Heart left ventricle (tissue), 16 donors: ENCODE measurements around the gene PLA2G4B. TPM values are rescaled to one million over a fixed set of nuclear protein-coding genes. Genes with fewer than 3 reads are reported as not detected.

ENCODE experiments used
- ATAC-seq, 4 donors: fragments of 200-7000 bp; cut with Tn5 transposase; one replicate each; pipeline ENCODE4 v1.9.1; 2020 to 2022; ENCODE audit warnings: moderate library complexity in 4 of 4, mild to moderate bottlenecking in 3 of 4, moderate number of reproducible peaks in 1 of 4
- DNase-seq, 5 donors: peaks; one replicate each; pipeline ENCODE4 v3.0.0-alpha.2; 2020
- H3K27ac ChIP-seq, 12 donors: fragments of 200-600 bp; sonication (generic) in 4 of 12; one replicate each; pipeline versions ENCODE4 v1.5.0 to v1.8.0; 2016 to 2022; ENCODE audit warnings: mild to moderate bottlenecking in 2 of 12
- H3K27me3 ChIP-seq, 9 donors: fragments of 200-600 bp; sonication (generic) in 2 of 9; one replicate each; pipeline versions ENCODE4 v1.5.1 to v1.8.0; 2016 to 2022; ENCODE audit warnings: mild to moderate bottlenecking in 3 of 9
- H3K36me3 ChIP-seq, 9 donors: fragments of 200-600 bp; sonication (generic) in 2 of 9; one replicate each; pipeline versions ENCODE4 v1.5.0 to v1.8.0; 2018 to 2022; ENCODE audit warnings: mild to moderate bottlenecking in 2 of 9
- H3K4me1 ChIP-seq, 12 donors: fragments of 200-600 bp; sonication (generic) in 4 of 12; one replicate each; pipeline versions ENCODE4 v1.5.0 to v1.8.0; 2016 to 2022; ENCODE audit warnings: mild to moderate bottlenecking in 3 of 12
- H3K4me3 ChIP-seq, 12 donors: fragments of 200-600 bp; sonication (generic) in 4 of 12; one replicate each; pipeline versions ENCODE4 v1.5.0 to v1.8.0; 2017 to 2022; ENCODE audit warnings: mild to moderate bottlenecking in 9 of 12, moderate library complexity in 4 of 12
- H3K9me3 ChIP-seq, 12 donors: fragments of 200-600 bp; sonication (generic) in 4 of 12; one replicate each; pipeline versions ENCODE4 v1.5.0 to v1.8.0; 2016 to 2022; ENCODE audit warnings: mild to moderate bottlenecking in 1 of 12
- CTCF ChIP-seq, 12 donors: fragments of 200-600 bp; sonication (generic) in 4 of 12; IDR thresholded peaks; one replicate each; pipeline versions ENCODE4 v1.5.0 to v1.8.0; 2018 to 2022; ENCODE audit warnings: antibody characterized with exemption in 12 of 12, mild to moderate bottlenecking in 5 of 12
- POLR2A ChIP-seq, 2 donors: fragments of 450-650 bp; IDR thresholded peaks; one replicate each; pipeline ENCODE4 v1.6.1; 2017; ENCODE audit warnings: antibody characterized with exemption in 2 of 2, mild to moderate bottlenecking in 2 of 2, moderate library complexity in 2 of 2
- WGBS, 4 donors: extraction: QIAGEN DNeasy Blood & Tissue Kit in 2 of 4; methylation state at CpG; one replicate each; pipeline versions ENCODE4 v1.1.5 to v1.1.7; 2013 to 2018; 5-methylcytosine and 5-hydroxymethylcytosine counted together
- intact Hi-C, 10 donors: fragments of 100-400 bp; cut with DNase I; formaldehyde crosslinking; loops; one replicate each; pipeline versions ENCODE4 v1.11.1 to v1.14.2; 2022
- polyA plus RNA-seq, 2 donors: library from polyadenylated mRNA; stranded (reverse); fragments of 200-250 nt; gene quantifications; one replicate each; pipeline ENCODE4 v1.2.3, GENCODE V29; 2013
- total RNA-seq, 9 donors: library from RNA; depleted of rRNA in 2 of 9; stranded (reverse); fragments of >200 nt in 2 of 9; fragmentation: NEBNext Ultra II Directional in 3 of 9; extraction: Animal tissue kit (Norgen Biotek cat#: 25700) in 3 of 9; gene quantifications; one replicate each; pipeline versions ENCODE4 v1.1.0 to v1.2.4, GENCODE V29; 2016 to 2023
- donor health status: ischemic (EF 13 %, LVEDD 7.1; RV severe dilation, severe dysfunction).
- donor health status: healthy with polysubstance abuse.
- donor health status: DM: no; HTN: yes; CAD: no.
- donor health status: DM: no; HTN: no; CAD: no.
- donor health status: ischemic (EF 25% LVEDD 6.9; RV normal size, moderate dysfunction).
- donor health status: ischemic (EF 25% LVEDD 5.7; RV mildly dilated, moderate dysfunction).
- donor health status: healthy.
- donor health status: DM: yes; HTN: yes; CAD: no.
- donor health status: ischemic (EF 35%, LVEDD 5.7; RV mildly dilated, moderate dysfunction).
- donor health status: nonischemic (EF 11% LVEDD 7.7; RV severe dilation, severe dysfunction).
- donor health status: DM: yes; HTN: yes; CAD: no.
- donor health status: PGD.
- donor health status: ischemic (EF 29% LVEDD 5.4; RV normal size, mild dysfunction).
- donor health status: nonischemic (EF 23%, LVEDD 6.1; RV moderate dilation, normal function).

PLA2G4B gene
- total and polyA plus RNA-seq, 11 donors: 0.38 to 6.0 (median 2.8) TPM

- no peak overlapping the region for H3K27ac ChIP-seq
- DNase-seq: no peak
- ATAC-seq: no peak
- H3K9me3 ChIP-seq: no peaks in the 10 kb centered on the region
- H3K4me1 ChIP-seq: no peaks in the 10 kb centered on the region
- H3K4me3 ChIP-seq: no peak overlapping the region
- 87 to 95% (median 92%) methylated on average over 8 to 9 of the region's 9 CpGs for WGBS, 4 donors
- intact Hi-C loops: no loop called here
- peaks cover 0 to 58% (median 39%) of the 10 kb centered on the region in 9 donors for H3K36me3 ChIP-seq
- H3K27me3 ChIP-seq: no peaks in the 10 kb centered on the region
- no peak for TF ChIP-seq POLR2A (IDR thresholded peaks at IDR 0.05)
- TF ChIP-seq CTCF (IDR thresholded peaks at IDR 0.05): no peak
Measured at GRCh38 chr15:41847981-41848380, 9.3 kb downstream of the PLA2G4B start.

- WGBS, 4 donors: 80 to 87% (median 82%) methylated on average over 8 to 10 of the region's 10 CpGs
- intact Hi-C loops: no loop called here
- no peaks in the 10 kb centered on the region for H3K27me3 ChIP-seq
Measured at GRCh38 chr15:41848631-41849030, 10.0 kb downstream of the PLA2G4B start.

GRCh38 chr15:41849204-41849603 lies 10.6 kb downstream of the PLA2G4B start:
- H3K27me3 ChIP-seq: no peaks in the 10 kb centered on the region
- no peaks in the 10 kb centered on the region for H3K9me3 ChIP-seq
- WGBS, 4 donors: 85 to 94% (median 90%) methylated on average over 5 to 6 of the region's 6 CpGs
- TF ChIP-seq POLR2A (IDR thresholded peaks at IDR 0.05): no peak
- no peak for TF ChIP-seq CTCF (IDR thresholded peaks at IDR 0.05)
- H3K27ac ChIP-seq: no peak overlapping the region
- intact Hi-C loops: no loop called here
- peaks cover 0 to 50% (median 39%) of the 10 kb centered on the region in 9 donors for H3K36me3 ChIP-seq
- H3K4me1 ChIP-seq: no peaks in the 10 kb centered on the region
- no peak overlapping the region for H3K4me3 ChIP-seq
- ATAC-seq: no peak
- no peak for DNase-seq

More at GRCh38 chr15:41848631-41849030, 10.0 kb downstream of the PLA2G4B start:
- H3K27ac ChIP-seq: no peak overlapping the region
- no peaks in the 10 kb centered on the region for H3K4me1 ChIP-seq
- no peak overlapping the region for H3K4me3 ChIP-seq
- DNase-seq (no peak), ATAC-seq (no peak)
- H3K36me3 ChIP-seq: peaks cover 0 to 52% (median 39%) of the 10 kb centered on the region in 9 donors
- H3K9me3 ChIP-seq: no peaks in the 10 kb centered on the region
- TF ChIP-seq POLR2A (IDR thresholded peaks at IDR 0.05) (no peak), CTCF (IDR thresholded peaks at IDR 0.05) (no peak)

- 78 to 87% (median 81%) methylated on average over 6 to 8 of the region's 8 CpGs for WGBS, 4 donors
Measured at GRCh38 chr15:41849861-41850260, 11.2 kb downstream of the PLA2G4B start.

More at GRCh38 chr15:41849861-41850260, 11.2 kb downstream of the PLA2G4B start:
- no peaks in the 10 kb centered on the region for H3K27me3 ChIP-seq
- intact Hi-C loops: no loop called here
- TF ChIP-seq POLR2A (IDR thresholded peaks at IDR 0.05) (no peak), CTCF (IDR thresholded peaks at IDR 0.05) (no peak)
- DNase-seq: no peak
- ATAC-seq: no peak
- H3K36me3 ChIP-seq: peaks cover 0 to 44% (median 32%) of the 10 kb centered on the region in 9 donors
- no peak overlapping the region for H3K4me3 ChIP-seq
- H3K4me1 ChIP-seq: no peaks in the 10 kb centered on the region
- H3K27ac ChIP-seq: no peak overlapping the region
- no peaks in the 10 kb centered on the region for H3K9me3 ChIP-seq
